ENCODE data around the gene NALCN.

Gene NALCN

GRCh38 chr13:101013245-101013644 is 403.1 kb downstream of the NALCN start:
- DNase-seq, result no peak

- DNase-seq, result no peak
Observed at GRCh38 chr13:101010100-101010499, 406.2 kb downstream of the NALCN start.

GRCh38 chr13:101007245-101007644 is 409.1 kb downstream of the NALCN start:
- DNase-seq, result no peak

Measured in inflammatory macrophage treated with lipopolysaccharide for 4 hours (primary cell).